ENCODE measurements around the gene RSAD1.

The RSAD1 gene

GRCh38 chr17:50458270-50458669 is 20.4 kb upstream of the RSAD1 start:
- DNase-seq (ENCODE audit: low spot score), result peak; percentile 2

GRCh38 chr17:50458701-50459676 is 19.7 kb upstream of the RSAD1 start:
- DNase-seq (ENCODE audit: low spot score), result peak; percentile 2

- DNase-seq (ENCODE audit: low spot score), result peak; percentile 2
Measured at GRCh38 chr17:50459756-50460155, 18.9 kb upstream of the RSAD1 start.

GRCh38 chr17:50460831-50461526 is 17.7 kb upstream of the RSAD1 start:
- peak; percentile 3 for DNase-seq (ENCODE audit: low spot score)

DNA sequence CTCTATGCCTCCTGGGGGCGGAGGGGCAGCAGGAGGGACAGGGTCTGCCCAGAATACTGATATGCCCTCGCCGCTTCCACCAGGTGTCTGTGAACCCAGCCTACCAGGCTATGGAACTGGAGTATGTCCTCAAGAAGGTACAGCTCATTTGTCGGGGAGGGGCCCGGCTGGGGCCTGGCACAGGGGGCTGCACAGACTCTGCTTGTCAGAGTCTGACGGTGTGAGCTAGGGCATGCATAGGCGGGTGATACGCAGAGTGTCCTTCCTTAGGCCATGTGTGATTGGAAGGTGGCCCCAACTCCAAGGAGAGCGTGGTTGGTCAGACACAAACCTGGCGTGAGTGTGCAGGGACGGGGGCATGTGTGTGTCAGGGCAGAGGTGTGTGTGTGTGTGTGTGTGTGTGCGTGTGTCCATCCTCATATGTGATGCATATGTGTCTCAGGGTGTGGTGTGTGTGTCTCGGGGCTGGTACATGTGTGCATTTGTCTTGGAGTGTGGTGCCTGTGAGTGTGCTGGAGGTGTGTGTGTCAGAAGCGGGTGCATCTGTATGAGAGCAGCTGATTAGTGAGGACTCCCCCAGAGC is 17.0 kb upstream of the RSAD1 start:
- no peak for DNase-seq (ENCODE audit: low spot score)

- peak; percentile 1 for DNase-seq (ENCODE audit: low spot score)
Measured at GRCh38 chr17:50462446-50462845, 16.2 kb upstream of the RSAD1 start.

DNA sequence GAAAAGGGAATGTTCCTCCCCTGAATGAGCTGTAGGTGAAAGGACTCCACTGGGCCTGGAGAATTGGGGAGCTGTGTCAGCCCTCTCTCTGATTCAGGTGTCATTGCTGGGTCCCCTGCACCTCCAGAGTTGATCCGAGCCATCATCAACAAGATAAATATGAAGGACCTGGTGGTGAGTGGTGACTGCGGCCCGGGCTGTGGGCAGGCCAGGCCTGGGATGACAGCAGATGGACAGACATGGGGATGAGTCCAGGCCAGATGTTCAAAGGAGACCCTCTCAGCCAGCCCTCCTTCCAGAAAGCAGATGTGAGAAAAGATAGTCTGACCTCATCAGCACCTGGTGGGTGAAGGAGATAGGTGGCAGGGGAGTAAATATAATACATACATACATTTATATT is 14.5 kb upstream of the RSAD1 start:
- no peak for DNase-seq (ENCODE audit: low spot score)

GRCh38 chr17:50464736-50465135 is 13.9 kb upstream of the RSAD1 start:
- no peak for DNase-seq (ENCODE audit: low spot score)

DNA sequence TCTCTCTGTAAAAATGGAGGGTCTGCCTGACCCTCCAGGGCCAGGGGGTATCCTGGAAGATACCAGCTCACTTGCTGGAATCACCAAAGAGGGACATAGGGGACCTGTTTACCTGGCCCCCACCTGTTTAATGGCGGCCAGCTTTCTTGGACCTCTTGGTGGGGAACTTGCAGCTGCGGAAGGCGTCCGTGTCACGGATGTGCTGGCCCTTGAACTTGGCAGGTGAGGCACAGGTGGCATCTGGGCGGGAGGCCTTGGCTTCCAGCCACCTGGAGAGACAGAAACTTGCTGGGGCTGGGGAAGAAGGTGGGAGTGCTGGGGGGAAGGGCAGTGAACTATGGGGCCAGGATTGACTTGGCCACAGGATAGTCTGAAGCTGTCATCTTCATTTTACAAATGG is 13.5 kb upstream of the RSAD1 start:
- no peak for DNase-seq (ENCODE audit: low spot score)

GRCh38 chr17:50465635-50466034 is 13.0 kb upstream of the RSAD1 start:
- no peak for DNase-seq (ENCODE audit: low spot score)

DNA sequence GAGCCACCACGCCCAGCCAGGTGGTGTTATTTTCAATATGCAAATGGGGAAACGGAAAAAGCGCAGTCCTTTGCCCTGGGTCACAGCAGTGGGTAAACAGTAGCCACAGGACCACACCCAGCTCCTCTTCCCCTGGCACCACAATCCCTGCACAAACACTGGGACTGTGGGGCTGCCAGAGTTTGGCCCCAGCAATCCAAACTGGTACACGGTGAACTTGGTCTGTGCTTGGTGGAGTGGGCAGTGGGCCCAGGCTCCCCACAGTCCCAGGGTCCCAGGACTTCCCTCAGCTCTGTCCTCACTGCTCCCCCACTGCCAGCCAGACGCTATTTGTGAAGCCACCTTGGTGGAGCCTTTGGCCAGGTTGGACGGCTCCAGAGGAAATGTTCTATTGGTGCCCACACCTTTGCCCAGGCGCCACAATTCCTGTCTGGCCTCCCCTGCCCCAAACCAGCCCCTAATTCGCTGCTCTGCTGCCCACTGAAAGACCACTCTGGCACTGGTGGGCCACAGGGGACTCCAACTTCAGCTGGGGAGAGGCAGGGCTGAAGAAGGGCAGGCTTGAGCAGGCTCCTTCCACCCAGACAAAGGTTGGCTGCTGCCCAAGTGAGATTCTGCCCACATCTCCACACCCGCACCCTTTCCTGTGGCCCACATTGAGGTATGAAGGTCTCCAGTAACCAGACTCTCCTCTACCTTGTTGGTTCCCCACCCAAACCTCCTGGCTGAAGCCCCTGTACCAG is 12.1 kb upstream of the RSAD1 start:
- DNase-seq (ENCODE audit: low spot score), result no peak

DNA sequence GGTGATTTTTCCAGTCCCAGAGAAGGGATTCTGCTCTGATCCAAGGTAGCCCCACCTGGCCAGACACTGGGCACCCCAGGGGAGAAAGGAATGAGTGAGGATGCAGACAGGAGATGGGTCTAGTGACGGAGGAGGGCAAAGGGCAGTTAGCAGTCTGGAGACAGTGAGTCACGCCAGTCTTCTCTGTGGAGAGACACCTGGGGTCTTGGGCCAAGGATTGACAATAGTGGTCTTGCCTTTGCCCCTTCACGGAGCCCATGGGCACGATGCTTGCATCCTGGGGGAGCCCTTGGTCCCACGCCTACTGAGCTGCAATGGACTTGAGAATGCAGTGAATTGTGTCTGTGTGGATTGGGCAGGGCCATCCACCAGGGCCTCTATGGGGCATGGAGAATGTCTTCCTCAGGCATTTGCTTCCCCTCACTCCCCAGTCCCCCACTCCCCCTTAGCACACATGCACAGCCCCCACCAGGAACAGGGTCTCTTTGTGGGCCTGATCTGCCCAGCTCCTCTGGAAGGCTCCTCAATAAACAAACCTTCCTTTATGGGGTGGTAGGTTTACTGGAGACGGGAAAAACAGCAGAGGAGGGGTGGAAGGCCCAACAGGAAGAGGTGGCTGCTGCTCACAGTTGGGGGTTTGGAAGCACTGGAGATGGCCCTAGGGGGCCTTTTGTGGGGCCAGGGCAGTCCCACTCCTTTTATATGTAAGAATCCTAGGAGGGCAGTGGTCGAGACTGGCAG is 11.4 kb upstream of the RSAD1 start:
- DNase-seq (ENCODE audit: low spot score), result no peak

DNA sequence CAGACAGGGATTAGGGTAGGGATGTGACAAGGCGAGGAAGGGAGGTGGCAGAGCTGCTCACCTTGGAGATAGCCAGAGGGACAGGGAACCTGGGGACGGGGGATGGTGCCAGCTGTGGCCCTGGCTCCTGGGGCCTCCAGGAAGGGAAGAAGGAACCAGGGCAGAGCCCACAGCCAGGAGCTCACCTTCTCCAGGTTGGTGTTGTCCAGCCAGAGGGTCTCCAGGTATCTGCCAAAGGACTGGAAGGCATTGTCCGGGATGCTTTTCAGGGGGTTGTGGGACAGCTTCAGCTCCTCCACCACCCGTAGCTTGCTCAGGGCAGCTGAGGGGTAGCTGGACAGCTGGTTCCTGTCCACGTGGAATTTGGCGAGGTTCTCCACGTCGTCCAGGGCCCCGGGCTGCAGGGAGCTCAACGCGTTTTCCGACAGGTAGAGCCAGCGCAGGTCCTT is 10.8 kb upstream of the RSAD1 start:
- DNase-seq (ENCODE audit: low spot score), result no peak

DNA sequence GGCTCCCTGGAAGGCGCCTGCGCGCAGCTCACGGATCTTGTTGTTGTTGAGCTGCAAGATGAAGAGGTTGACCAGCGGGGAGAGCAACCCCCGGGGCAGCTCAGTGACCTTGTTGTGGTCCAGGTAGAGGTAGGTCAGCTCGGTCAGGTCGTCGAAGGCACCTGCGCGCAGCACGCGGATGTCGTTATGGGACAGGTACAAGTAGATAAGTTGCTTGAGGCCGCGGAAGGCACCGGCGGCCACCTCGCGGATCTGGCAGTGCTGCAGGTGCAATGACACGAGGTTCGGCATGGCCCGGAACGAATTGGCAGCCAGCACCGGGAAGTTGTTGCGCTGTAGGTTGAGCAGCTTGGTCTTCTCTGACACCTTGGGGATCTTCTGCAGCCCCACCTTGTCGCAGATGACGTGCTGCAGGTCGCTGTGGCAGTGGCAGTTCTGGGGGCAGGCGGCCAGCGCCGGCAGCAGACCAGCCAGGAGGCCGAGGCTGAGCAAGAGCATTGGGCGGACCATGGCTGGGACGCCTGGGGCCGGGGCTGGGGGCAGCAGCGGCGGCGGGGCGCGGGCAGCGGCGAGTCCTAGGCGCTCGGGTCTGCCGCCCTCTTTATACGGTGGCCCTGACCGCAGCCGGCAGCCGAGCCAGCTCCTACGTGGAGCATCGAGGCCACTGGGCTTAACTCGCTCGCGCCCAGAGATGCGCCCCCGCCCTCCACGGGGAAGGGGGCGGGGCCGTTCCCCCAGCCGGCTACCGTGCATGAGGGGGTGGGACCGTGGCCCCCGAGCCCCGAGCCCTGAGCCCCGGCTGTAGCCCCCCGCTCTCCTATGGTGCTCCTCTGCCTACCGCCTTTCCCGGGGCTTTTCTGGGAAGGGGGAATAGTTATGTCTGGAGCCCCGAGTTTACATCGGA is 10.1 kb upstream of the RSAD1 start, which contains the start of gene CHAD:
Gene CHAD (minus strand): TSS at position 577 of the 904 bp plus-strand sequence. CDS start 67 bp downstream, at position 510.
- DNase-seq (ENCODE audit: low spot score), result peak; percentile 72

DNA sequence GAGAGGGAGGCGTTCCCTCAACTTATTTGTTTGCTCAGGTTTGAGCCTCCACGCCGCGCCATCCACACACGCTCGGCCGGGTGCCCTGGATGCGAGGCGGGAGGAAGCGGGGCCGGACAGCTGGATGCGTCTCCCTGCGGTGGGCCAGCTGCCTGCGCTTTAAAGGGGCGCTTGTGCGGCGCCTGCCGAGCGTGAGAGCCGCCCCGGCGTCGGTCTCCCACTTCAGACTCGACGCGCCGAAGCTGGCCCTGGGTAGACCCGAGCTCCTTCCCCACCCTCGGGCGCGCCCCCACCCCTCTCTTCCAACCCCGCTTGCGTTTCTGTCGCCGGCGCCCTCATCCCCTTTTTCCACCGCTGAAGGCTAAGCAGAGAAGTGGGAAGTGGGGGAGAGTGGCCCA is 9.5 kb upstream of the RSAD1 start:
- DNase-seq (ENCODE audit: low spot score), result peak; percentile 49

DNA sequence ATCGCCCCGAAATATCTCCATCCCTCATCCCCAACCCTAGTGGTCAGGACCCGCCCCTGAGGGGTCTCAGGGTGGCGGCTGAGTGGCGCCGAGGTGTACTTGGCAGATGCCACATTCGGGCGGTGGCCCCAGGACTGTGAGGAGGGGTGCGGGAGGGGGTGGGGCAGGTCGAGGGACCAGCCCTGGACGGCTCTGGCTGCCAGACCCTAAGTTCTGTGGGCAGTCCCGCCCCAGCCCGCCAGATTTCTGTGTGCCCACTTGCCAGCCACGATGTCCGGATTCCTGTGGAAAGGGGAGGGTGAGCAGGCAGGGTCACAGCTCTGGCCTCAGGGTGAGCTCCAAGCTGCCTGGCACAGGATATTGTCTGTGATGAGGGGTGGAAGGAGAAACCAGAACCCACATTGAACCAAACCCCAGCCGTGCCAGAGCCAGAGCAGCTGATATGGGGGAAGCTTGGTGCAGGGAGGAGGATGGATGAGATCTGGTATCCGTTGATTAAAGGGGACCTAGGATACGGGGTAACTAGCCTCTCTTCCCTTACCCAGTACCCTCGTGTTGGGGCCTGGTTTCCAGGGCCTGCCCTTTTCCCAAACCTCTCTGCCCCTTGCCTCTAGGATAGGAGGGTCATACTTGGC is 8.9 kb upstream of the RSAD1 start:
- DNase-seq (ENCODE audit: low spot score), result no peak

DNA sequence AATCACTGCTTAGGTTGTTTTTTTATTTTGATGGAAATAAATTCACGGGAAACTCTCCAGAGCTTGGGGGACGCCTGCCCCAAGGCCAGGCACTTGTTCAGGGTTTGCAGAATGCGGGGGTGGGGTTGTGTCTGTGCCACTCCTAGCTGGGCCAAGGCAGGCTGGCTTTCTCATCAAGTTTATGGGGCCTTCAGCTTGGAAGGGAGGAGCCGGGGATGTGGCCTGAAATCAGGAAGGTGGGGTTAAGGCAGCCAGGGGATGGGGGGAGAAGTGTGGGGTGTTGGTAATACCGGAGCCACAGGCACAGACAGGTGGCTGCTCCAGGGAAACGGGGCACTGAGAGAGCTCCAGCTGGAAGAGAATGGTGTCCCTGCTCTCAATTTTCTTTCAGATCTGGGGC is 8.2 kb upstream of the RSAD1 start:
- DNase-seq (ENCODE audit: low spot score), result no peak

- DNase-seq (ENCODE audit: low spot score), result no peak
Measured at GRCh38 chr17:50471009-50471905, 7.4 kb upstream of the RSAD1 start.

- DNase-seq (ENCODE audit: low spot score), result no peak
Measured at GRCh38 chr17:50472286-50472685, 6.4 kb upstream of the RSAD1 start.
